ENCODE results near the gene PTK6.

The PTK6 gene

DNA sequence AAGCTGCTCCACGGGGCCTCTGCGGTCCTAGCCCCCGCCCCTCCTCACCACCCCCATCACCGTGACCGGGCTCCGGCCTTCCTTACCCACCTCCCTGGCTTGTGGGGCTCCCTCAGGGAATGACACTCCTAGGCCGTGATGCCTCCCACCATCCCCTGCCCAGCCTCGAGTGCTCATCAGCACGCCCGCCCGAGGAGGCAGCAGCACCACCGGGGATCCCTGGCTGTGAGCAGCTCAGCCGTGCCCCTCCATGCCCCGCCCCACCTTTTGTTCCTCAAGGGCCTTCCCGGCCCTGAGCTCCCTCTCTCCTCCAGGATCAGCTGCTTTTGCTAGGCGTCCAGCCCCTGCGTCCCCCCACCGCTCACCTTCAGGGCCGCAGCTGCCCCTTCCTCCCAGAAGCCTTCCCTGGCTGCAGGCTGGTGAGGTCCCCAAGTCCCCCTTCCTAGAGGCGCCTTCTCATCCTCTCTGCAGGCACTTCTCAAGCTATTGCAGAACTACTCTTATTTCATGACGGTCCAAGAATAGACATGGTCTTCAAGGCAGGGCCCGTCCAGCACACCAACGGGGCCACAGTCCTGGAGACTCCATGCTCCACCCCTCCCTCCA lies 19.8 kb upstream of the PTK6 start:
- DNase-seq: no peak

DNA sequence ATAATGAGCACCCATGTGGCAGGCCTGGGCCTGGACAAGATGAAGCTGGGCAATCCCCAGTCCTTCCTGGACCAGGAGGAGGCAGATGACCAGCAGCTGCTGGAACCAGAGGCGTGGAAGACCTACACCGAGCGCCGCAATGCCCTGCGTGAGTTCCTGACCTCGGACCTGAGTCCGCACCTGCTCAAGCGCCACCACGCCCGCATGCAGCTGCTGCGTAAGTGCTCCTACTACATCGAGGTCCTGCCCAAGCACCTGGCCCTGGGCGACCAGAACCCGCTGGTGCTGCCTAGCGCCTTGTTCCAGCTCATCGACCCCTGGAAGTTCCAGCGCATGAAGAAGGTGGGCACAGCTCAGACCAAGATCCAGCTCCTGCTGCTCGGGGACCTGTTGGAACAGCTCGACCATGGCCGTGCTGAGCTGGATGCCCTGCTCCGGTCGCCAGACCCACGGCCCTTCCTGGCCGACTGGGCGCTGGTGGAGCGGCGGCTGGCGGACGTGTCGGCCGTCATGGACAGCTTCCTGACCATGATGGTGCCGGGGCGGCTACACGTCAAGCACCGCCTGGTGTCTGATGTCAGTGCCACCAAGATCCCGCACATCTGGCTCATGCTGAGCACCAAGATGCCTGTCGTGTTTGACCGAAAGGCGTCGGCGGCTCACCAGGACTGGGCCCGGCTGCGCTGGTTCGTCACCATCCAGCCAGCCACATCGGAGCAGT lies 18.6 kb upstream of the PTK6 start:
- DNase-seq: no peak

DNA sequence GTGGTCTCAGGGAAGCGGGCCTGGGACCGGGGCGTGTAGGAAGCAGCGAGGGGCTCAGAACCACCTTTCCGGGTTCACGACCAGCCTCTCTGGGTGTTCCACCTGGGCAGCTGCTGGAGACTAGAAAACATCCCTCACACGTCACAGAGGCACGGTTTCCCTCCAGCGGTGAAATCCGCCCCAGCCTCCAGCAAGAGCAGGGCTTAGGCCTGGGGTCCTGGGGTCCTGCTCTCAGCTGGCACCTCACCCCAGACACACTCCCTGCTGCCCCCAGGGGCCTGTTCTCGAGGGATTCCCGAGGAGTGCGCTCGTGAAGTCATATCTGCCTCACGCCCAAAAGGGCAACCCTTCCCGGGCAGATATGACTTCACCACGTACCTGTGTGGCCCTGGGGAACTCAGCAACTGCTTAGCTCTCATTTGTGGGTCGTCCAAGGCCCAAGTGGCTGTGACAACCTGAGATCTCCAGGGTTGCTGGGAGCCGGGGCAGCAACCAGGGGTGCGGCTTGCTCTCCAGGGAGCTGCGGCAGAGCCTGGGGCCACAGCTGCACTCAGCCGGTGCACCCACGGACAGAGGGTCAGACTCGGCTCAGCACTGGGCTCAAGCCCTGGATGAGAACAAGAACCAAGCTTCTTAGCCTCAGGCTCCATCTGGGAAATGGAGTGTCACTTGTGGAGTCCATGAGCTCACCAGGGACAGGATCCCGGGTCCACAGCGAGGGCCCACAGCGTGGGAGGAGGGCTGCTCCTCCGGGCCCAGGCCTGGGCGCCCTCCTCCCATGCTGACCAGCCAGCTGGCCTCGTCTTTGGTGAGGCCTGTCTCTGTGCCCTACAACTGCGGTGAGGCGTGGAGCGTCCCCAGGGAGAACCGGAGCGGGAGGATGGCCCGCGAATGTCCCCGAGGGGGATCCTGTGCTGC lies 17.4 kb upstream of the PTK6 start:
- no peak for DNase-seq

GRCh38 chr20:63553933-63554290 lies 16.7 kb upstream of the PTK6 start, which contains the start of gene FNDC11:
Gene FNDC11, plus strand, starts transcription at chr20:63554159. Its CDS starts 1,505 bp downstream, at chr20:63555664.
- DNase-seq: peak; percentile 40

DNA sequence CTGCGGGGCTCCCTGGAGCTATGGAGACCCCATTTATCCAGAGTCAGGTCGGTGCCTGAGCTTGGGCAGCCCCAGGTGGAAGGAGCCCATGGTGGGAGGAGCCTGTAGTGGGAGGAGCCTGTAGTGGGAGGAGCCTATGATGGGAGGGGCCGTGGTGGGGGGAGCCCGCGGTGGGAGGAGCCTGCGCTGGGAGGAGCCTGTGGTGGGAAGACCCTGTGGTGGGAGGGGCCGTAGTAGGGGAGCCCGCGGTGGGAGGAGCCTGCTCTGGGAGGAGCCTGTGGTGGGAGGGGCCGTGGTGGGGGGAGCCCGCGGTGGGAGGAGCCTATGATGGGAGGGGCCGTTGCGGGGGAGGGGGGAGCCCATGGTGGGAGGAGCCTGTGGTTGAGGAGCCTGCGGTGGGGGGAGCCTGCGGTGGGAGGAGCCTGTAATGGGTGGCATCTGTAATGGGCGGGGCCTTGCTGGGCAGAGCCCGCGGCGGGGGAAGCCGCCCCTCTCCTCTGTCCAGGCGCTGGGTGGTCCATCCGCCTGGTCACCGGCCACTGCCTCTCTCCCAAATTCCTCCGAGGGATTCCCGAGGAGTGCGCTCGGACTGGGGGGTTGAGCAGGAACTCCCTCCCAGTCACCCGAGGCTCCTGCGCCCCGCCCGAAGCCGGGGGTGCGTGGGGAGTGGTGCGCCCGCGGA lies 16.2 kb upstream of the PTK6 start:
- DNase-seq: peak; percentile 91

DNA sequence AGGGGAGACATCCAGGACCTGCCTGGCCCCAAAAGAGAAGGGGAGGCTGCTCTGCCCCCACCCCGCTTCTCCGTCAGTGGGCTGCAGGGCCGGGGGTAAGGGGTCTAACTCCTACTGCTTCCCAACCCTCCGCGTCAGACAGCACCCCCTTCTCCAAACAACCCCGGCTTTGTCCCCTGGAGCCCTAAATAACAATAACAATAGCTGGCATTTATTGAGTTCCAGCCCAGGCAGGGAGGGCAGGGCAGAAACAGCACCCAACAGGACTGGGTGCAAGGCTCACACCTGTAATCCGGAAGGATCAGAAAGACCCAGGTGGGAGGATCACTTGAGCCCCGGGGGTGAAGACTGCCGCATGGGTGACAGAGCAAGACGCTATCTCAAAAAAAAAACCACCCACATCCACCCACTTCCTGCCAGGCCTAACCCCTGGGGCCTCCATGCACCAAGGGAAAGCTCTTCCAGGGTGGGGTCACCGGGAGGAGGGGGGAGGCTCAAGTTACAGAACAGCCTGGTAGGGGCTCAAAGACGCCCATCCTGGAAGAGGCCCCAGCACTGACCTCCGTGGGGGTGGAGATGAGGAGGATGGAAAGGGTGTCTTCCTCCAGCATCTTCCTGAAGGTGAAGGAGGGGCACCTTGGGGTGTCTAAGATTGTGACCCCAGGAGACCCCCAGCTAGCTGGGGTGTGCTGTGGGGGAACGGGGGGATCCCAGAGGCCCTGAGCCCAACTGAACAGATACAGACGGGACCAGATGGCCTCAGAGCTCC lies 15.5 kb upstream of the PTK6 start:
- peak; percentile 40 for DNase-seq

- no peak for DNase-seq
These were observed 13.9 kb upstream of the PTK6 start for GRCh38 chr20:63551068-63551467.

DNA sequence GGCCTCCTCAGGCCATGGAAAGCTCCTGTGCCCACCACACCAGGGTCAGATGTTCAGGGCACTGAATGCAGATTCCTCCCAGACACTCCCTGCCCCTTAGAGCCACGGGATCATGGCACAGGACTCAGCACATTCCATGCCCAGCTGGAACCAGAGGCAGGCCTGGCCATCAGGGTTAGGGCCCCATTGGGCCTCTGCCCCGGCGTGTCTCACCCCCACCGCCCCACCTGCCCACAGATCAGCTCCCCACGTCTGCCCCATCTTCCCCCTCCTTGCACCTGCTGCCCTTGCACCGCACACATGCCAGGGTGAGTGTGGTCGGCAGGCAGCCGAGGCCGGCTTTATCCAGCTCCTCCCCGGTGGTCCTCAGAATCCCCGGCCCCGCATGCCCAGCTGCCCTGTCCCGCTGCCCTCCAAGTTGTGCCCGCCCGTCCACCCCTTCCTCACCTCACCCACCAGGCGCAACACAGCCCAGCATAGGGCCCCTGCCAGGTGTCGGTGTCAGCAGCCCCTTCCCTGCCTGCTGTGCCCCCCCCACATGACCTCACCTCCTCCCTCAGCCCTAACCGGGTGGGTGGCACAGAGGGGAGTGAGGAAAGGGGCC lies 12.6 kb upstream of the PTK6 start:
- no peak for DNase-seq

DNA sequence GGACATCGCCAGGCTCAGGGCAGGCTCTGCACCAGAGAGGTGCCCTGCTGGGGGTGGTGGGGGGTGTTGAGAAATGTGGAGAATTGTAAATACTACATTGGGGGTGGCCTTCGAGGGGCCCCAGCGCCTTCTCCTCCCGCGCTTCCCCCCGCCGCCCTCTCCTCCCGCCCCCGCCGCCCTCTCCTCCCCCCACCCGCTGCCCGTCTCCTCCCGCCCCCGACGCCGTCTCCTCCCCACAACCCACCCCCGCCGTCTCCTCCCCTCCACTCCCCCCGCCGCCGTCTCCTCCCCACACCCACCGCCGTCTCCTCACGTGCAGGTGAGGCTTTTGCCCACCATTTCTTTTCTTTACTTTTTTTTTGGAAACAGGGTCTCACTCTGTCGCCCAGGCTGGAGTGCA lies 11.8 kb upstream of the PTK6 start:
- DNase-seq: no peak

GRCh38 chr20:63548542-63548941 lies 11.4 kb upstream of the PTK6 start:
- no peak for DNase-seq

DNA sequence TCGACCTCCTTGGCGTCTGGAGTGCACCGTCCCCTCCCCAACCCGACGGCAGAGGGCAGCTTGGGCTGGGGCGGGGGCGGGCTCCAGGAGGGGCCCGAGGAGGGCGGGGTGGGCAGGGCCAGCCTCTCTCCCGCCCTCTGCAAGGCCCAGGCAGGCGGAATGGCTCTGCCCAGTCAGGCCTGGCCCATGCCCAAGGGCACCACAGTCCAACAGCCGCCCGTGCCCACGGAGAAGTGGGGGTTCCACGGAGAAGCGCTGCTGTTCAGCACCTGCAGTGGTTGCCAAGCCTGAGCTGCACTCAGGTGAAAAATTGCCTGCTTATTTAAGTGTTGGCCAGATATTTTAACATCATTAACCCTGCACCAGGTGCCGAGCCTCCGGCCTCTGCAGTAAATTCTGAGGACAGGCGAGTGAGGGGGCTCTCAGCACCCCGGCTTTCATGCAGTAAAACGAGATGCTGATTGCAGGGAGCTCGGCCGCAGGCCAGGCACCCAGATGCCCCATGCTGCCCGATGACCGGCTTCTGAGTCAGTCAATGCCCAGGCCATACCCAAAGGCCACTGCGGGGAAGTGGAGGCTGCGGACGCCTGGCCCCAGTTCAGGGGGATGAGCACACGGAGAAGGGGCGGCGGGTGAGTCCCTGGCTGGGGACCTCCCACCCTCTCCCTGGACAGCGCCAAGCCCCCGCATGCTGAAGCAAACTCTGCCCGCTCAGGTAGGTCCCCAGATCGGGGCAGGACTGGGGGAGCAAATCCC lies 10.7 kb upstream of the PTK6 start, which contains the start of gene SRMS:
Gene SRMS, minus strand, starts transcription at position 25 of the 756 bp plus-strand sequence. CDS start 286 bp downstream, outside the sequence.
- no peak for DNase-seq

DNA sequence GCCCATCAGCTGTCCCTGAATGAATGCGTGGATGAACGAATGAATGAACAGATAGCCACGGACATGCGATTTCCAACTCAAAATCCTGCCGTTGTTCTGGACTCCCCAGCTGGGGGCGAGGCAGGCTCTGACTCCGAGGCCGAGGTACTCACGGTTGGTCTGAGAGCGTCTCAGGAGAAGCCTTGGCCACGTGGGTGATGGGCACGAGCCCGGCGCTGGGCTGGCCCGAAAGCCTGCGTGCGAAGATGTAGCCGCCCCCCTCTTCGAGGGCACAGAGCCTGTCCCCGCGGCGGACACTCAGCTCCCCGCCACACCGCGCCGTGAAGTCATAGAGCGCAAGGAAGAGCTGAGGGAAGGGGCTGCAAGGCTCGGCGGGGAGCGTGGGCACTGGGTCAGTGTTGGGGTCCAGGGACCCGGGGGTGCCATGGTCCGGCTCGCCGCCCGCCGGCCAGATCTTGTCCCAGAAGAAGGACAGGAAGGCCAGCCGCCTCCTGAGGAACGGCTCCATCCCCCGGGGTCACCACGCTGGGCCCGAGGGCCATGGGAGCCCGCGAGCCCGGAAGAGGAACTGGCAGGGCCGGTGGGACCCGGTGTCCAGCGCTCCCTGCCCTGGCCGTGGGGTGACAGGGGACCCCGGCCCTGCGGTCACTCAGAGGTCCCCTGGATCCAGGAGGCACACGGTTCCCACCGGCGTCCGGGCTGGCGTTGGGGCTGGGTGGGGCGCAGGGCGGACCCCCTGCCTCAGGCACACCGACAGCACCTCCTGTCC lies 10.0 kb upstream of the PTK6 start:
- DNase-seq: no peak

GRCh38 chr20:63546256-63546955 lies 9.2 kb upstream of the PTK6 start:
- no peak for DNase-seq

DNA sequence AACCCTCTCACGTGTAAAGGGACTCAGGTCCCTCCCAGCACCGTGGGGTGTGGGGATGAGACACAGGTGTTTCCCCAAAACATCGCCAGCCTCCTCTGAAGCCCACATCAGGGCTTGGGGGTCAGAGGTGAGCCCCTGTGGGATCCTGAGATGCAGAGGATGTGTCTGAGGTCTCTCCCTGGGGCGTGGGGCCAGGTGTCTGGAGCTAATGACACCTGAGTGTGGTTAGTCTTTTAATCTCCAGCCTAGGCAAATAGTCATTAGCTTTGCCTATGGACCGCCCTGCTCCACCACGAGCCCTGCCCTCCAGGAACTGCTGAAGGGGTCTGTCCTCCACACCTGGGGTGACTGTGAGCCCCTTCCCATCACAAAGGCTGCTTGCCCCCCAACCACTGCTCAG lies 8.6 kb upstream of the PTK6 start:
- no peak for DNase-seq

GRCh38 chr20:63544958-63545516 lies 7.9 kb upstream of the PTK6 start:
- DNase-seq: no peak

GRCh38 chr20:63544241-63544957 lies 7.2 kb upstream of the PTK6 start:
- no peak for DNase-seq

DNA sequence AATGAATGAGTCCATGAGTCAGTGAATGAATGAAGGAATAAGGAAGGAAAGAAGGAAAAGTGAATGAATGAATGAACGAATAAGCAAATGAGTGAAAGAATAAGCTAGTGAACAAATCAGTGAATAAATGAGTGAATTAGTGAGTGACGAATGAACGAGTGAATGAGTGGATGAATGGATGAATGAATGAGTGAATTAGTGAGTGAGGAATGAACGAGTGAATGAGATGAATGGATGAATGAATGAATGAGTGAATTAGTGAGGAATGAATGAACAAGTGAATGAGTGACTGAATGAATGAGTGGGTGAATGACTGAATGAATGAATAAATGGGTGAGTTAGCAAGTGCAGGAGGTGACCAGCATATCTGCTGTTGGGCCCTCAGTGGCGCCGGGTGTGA lies 6.6 kb upstream of the PTK6 start:
- no peak for DNase-seq

- DNase-seq: no peak
These were observed 6.0 kb upstream of the PTK6 start for GRCh38 chr20:63543131-63543530.

Measured in effector CD4-positive, alpha-beta T cell (primary cell).